ENCODE data around the gene MYO6. TPM values are rescaled to one million over a fixed set of nuclear protein-coding genes. Genes with fewer than 3 reads are reported as not detected.

Gene MYO6
- total RNA-seq, 1 experiment from 2014 or later, result 46.9 TPM

DNA sequence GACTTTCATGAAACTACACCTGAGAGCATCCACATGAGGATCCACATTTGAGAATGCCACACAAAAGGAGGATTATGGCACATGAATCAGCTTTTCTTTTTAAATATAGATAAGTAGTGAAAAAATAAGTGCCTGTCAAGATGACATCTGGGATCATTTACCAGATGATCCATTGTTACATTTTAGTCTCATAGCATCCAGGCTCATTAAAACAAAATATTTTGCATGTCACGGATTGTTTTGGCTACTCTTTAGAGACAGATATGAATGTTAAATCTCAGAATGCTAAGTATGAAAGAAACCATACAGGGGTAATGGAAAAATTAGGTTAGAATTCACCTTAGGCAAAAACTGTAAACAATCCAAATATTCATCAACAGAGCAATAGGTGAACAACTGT, 66.7 kb downstream of the MYO6 start:
- Histone ChIP-seq H3K4ac (ENCODE audit: low read depth, low read length) (no peak overlapping the region), H2BK12ac (ENCODE audit: insufficient read length, low read depth, low read length) (no peak overlapping the region), H3K79me1 (ENCODE audit: insufficient read depth, low read depth, low read length, poor library complexity, severe bottlenecking) (no peaks in the 10 kb centered on the region), H3K23me2 (ENCODE audit: insufficient read length, low read depth, low read length, poor library complexity, severe bottlenecking) (no peaks in the 10 kb centered on the region), H2BK120ac (ENCODE audit: low read depth, low read length, poor library complexity, severe bottlenecking) (no peak overlapping the region), H3K14ac (ENCODE audit: insufficient read depth, low read length) (no peak overlapping the region), H3K56ac (ENCODE audit: insufficient read length, low read depth, low read length) (no peak overlapping the region), H3T11ph (ENCODE audit: low read length) (no peak overlapping the region), H2BK5ac (ENCODE audit: insufficient read length, low read length) (no peak overlapping the region), H2AK5ac (ENCODE audit: insufficient read length, low read length) (no peak overlapping the region), H2BK20ac (ENCODE audit: low read depth, low read length, poor library complexity, severe bottlenecking) (no peak overlapping the region), H2AFZ (ENCODE audit: low read length) (no peak overlapping the region), H4K20me1 (ENCODE audit: control insufficient read depth, insufficient read depth, insufficient read length) (no peaks in the 10 kb centered on the region), H3K9ac (ENCODE audit: extremely low read depth, insufficient read length, low read length) (no peak overlapping the region), H4K91ac (ENCODE audit: insufficient read length, low read depth, low read length) (no peak overlapping the region), H3K27ac (ENCODE audit: insufficient read length, low read depth, low read length) (no peak overlapping the region), H4K8ac (replicated peaks; ENCODE audit: insufficient read length, low read depth, low read length) (no peak overlapping the region), H4K5ac (ENCODE audit: insufficient read length, low read depth, low read length) (no peak overlapping the region), H3K4me1 (ENCODE audit: insufficient read depth, low read length) (no peaks in the 10 kb centered on the region; the same call in 1 of the 2 replicates), H3K23ac (ENCODE audit: insufficient read length, low read depth, low read length) (no peak overlapping the region), H3K79me2 (ENCODE audit: insufficient read depth, low read length) (no peaks in the 10 kb centered on the region), H3K9me3 (ENCODE audit: control insufficient read depth, low read depth, low read length) (no peaks in the 10 kb centered on the region), H3K4me2 (ENCODE audit: insufficient read depth, insufficient read length, low read length) (no peak overlapping the region), H3K27me3 (ENCODE audit: insufficient read depth, low read length) (no peaks in the 10 kb centered on the region), H3K18ac (ENCODE audit: insufficient read length, low read depth, low read length) (no peak overlapping the region), H2BK15ac (ENCODE audit: low read depth, low read length) (no peak overlapping the region)
- Mint-ChIP-seq H3K27me3 (ENCODE audit: low read depth) (no peaks in the 10 kb centered on the region), H3K9me3 (no peaks in the 10 kb centered on the region), H3K36me3 (ENCODE audit: insufficient read depth in 1 of 3, low read depth in 3 of 3) (peaks cover 0 to 25% (median 17%) of the 10 kb centered on the region in 3 experiments; a peak in 4 of 7 replicates), H3K4me1 (peaks cover 20% of the 10 kb centered on the region in 2 experiments), H3K4me3 (no peak overlapping the region), H3K27ac (no peak overlapping the region)
- no peak for DNase-seq
- TF ChIP-seq, protein P1, sequence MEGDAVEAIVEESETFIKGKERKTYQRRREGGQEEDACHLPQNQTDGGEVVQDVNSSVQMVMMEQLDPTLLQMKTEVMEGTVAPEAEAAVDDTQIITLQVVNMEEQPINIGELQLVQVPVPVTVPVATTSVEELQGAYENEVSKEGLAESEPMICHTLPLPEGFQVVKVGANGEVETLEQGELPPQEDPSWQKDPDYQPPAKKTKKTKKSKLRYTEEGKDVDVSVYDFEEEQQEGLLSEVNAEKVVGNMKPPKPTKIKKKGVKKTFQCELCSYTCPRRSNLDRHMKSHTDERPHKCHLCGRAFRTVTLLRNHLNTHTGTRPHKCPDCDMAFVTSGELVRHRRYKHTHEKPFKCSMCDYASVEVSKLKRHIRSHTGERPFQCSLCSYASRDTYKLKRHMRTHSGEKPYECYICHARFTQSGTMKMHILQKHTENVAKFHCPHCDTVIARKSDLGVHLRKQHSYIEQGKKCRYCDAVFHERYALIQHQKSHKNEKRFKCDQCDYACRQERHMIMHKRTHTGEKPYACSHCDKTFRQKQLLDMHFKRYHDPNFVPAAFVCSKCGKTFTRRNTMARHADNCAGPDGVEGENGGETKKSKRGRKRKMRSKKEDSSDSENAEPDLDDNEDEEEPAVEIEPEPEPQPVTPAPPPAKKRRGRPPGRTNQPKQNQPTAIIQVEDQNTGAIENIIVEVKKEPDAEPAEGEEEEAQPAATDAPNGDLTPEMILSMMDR (conservative IDR thresholded peaks at IDR 0.05), result no peak
- no CpG with 5 or more reads among the region's 1 CpG for WGBS (ENCODE audit: extremely low coverage, insufficient read length, low lambda C conversion rate)

Measured in H9 (cell line).